Esophagus squamous epithelium (tissue), 5 donors: ENCODE data around the gene SDS. TPM values are rescaled to one million over a fixed set of nuclear protein-coding genes. Genes with fewer than 3 reads are reported as not detected.

Experiments
- DNase-seq: peaks from one replicate; lab custom pipeline; 2025; lab: John Stamatoyannopoulos, UW
- H3K27ac ChIP-seq, 4 donors: fragments of 200-600 bp; sonication (generic); one replicate each; pipeline ENCODE4 v1.5.1; 2016 to 2019; ENCODE audit warnings: mild to moderate bottlenecking in 1 of 4
- H3K27me3 ChIP-seq, 4 donors: fragments of 200-600 bp; sonication (generic); 1 replicate in 3 of 4; 2 replicates in 1 of 4; pipeline versions ENCODE4 v1.5.1 to v1.6.0; 2017 to 2021; ENCODE audit warnings: antibody characterized with exemption in 1 of 4
- H3K36me3 ChIP-seq, 3 donors: fragments of 200-600 bp; sonication (generic); one replicate each; pipeline ENCODE4 v1.5.1; 2016 to 2019
- H3K4me1 ChIP-seq, 3 donors: fragments of 200-600 bp; sonication (generic); one replicate each; pipeline ENCODE4 v1.5.1; 2017 to 2019
- H3K4me3 ChIP-seq, 4 donors: fragments of 200-600 bp; sonication (generic); 1 replicate in 3 of 4; 2 replicates in 1 of 4; pipeline ENCODE4 v1.5.1; 2016 to 2019; ENCODE audit warnings: mild to moderate bottlenecking in 2 of 4, moderate library complexity in 1 of 4
- H3K9me3 ChIP-seq, 3 donors: fragments of 200-600 bp; sonication (generic); one replicate each; pipeline ENCODE4 v1.5.1; 2016 to 2019
- CTCF ChIP-seq, 6 experiments: fragments of 450-650 bp in 4 of 6; fragments of 200-600 bp in 2 of 6; sonication (generic) in 2 of 6; IDR thresholded peaks; one replicate each; pipeline ENCODE4 v1.5.1; 2016 to 2019; ENCODE audit warnings: antibody characterized with exemption in 6 of 6, mild to moderate bottlenecking in 4 of 6, moderate library complexity in 4 of 6
- POLR2A ChIP-seq, 4 donors: fragments of 450-650 bp; IDR thresholded peaks; one replicate each; pipeline ENCODE4 v1.6.1; 2017; ENCODE audit warnings: antibody characterized with exemption in 4 of 4, mild to moderate bottlenecking in 4 of 4, moderate library complexity in 3 of 4
- WGBS, 2 donors: methylation state at CpG; one replicate each; pipeline ENCODE4 v1.1.5; 2018; 5-methylcytosine and 5-hydroxymethylcytosine counted together
- intact Hi-C: fragments of 100-400 bp; cut with DNase I; formaldehyde crosslinking; loops from one replicate; pipeline ENCODE4 v1.15.0; 2022
- total RNA-seq, 4 donors: library from RNA; depleted of rRNA; stranded (reverse); fragments of >200 nt; gene quantifications; one replicate each; pipeline ENCODE4 v1.1.0, GENCODE V29; 2016
- donor health status: DM: yes; HTN: yes; CAD: no.

The SDS gene
- total RNA-seq, 4 donors from 2014 or later, result 0.76 TPM; not detected in 3

DNA sequence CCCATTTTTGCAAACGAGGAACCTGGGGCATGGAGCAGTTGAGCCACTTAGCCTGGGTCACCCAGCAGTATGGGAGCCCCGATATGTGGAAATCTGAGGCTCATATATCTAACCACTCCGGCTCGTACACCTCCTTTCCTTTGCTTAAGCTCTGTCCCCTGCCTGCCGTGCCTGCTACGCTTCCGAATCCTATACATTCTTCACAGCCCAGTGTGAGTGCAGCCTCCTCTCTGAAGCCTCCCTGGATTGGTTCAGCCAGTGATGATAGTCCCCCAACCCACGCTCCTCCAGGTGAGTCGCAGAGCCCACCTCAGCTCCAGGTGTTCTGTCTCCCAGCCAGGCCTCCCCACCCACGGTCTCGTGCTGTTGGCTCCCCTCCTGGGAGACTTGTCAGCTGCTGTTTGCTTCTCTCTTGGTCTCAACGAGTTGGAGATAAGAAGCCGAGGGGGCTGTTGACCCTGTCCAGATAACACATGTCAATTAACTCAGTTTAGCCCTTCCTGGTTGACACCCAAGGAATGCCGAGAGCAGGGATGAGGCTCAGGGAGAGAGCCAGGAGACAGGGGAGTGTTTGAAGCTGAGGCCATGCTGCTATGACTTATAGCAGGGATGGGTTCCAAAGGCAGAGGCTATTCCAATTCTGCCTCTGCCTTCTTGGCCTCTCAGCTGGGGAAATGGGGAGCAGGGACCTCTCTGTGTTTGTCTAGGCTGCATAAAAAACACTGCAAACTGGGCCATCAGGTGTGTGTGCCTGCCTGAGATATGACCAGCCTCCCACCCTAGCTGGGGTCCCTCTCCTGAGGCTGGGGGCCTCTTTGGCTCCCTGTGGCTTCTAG is 37.5 kb upstream of the SDS start:
- WGBS, 2 donors, result 41 to 43% methylated on average over 9 to 10 of the region's 14 CpGs
- Histone ChIP-seq H3K36me3 (no peaks in the 10 kb centered on the region), H3K27ac (no peak overlapping the region), H3K4me3 (no peak overlapping the region), H3K4me1 (no peaks in the 10 kb centered on the region), H3K27me3 (peaks cover 0 to 73% (median 0%) of the 10 kb centered on the region in 4 donors), H3K9me3 (no peaks in the 10 kb centered on the region)
- no peak for DNase-seq
- intact Hi-C loops, result no loop called here
- TF ChIP-seq CTCF (IDR thresholded peaks at IDR 0.05) (no peak), POLR2A (IDR thresholded peaks at IDR 0.05) (no peak)

DNA sequence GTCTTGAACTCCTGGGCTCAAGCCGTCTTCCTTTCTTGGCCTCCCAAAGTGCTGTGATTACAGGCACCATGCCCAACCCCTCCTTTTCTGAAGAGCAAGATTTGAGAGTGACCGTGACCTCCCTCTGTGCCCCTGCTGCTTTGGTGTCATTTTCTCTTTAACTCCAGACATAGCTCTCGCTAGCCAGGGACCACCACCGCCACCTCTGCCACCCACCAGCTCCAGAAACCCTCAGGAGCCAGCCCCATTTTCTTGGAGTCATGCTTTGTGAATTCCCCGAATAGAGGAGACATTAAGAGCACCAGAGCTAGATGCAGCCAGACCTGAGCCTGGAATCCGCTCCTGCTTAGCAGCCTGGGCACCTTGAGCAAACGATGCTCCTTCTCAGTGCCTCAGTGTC is 36.6 kb upstream of the SDS start:
- intact Hi-C loops, result no loop called here
- Histone ChIP-seq H3K36me3 (no peaks in the 10 kb centered on the region), H3K27me3 (peaks cover 0 to 65% (median 0%) of the 10 kb centered on the region in 4 donors), H3K27ac (no peak overlapping the region), H3K4me1 (no peaks in the 10 kb centered on the region), H3K9me3 (no peaks in the 10 kb centered on the region), H3K4me3 (no peak overlapping the region)
- DNase-seq, result no peak
- no peak for TF ChIP-seq CTCF (IDR thresholded peaks at IDR 0.05)
- no peak for TF ChIP-seq POLR2A (IDR thresholded peaks at IDR 0.05)
- 63 to 66% methylated on average over 4 to 7 of the region's 7 CpGs for WGBS, 2 donors

GRCh38 chr12:113439606-113440030 is 35.9 kb upstream of the SDS start:
- no peak overlapping the region for H3K4me3 ChIP-seq
- DNase-seq, result no peak
- 28 to 35% methylated on average over 7 to 8 of the region's 8 CpGs for WGBS, 2 donors
- intact Hi-C loops, result no loop called here
- no peaks in the 10 kb centered on the region for H3K4me1 ChIP-seq
- H3K36me3 ChIP-seq, result no peaks in the 10 kb centered on the region
- H3K27ac ChIP-seq, result no peak overlapping the region
- TF ChIP-seq CTCF (IDR thresholded peaks at IDR 0.05) (peak in 4 of 6 experiments; percentile 13 to 53 (median 30)), POLR2A (IDR thresholded peaks at IDR 0.05) (no peak)
- no peaks in the 10 kb centered on the region for H3K9me3 ChIP-seq
- H3K27me3 ChIP-seq, result peaks cover 0 to 58% (median 0%) of the 10 kb centered on the region in 4 donors

- H3K4me3 ChIP-seq, result no peak overlapping the region
- H3K27ac ChIP-seq, result no peak overlapping the region
- no peaks in the 10 kb centered on the region for H3K36me3 ChIP-seq
- H3K27me3 ChIP-seq, result peaks cover 0 to 58% (median 0%) of the 10 kb centered on the region in 4 donors
- WGBS, 2 donors, result 28 to 37% methylated on average over 3 to 4 of the region's 4 CpGs
- no peak for DNase-seq
- intact Hi-C loops, result no loop called here
- H3K9me3 ChIP-seq, result no peaks in the 10 kb centered on the region
- no peak for TF ChIP-seq CTCF (IDR thresholded peaks at IDR 0.05)
- no peak for TF ChIP-seq POLR2A (IDR thresholded peaks at IDR 0.05)
- H3K4me1 ChIP-seq, result no peaks in the 10 kb centered on the region
Measured at GRCh38 chr12:113439301-113439597, 35.6 kb upstream of the SDS start.

- Histone ChIP-seq H3K36me3 (no peaks in the 10 kb centered on the region), H3K4me3 (no peak overlapping the region), H3K27ac (no peak overlapping the region), H3K27me3 (peaks cover 0 to 58% (median 0%) of the 10 kb centered on the region in 4 donors), H3K4me1 (no peaks in the 10 kb centered on the region), H3K9me3 (no peaks in the 10 kb centered on the region)
- no peak for DNase-seq
- intact Hi-C loops, result no loop called here
- TF ChIP-seq CTCF (IDR thresholded peaks at IDR 0.05) (no peak), POLR2A (IDR thresholded peaks at IDR 0.05) (no peak)
- 63 to 72% methylated on average over 4 of the region's 4 CpGs for WGBS, 2 donors
Measured at GRCh38 chr12:113438523-113439300, 35.0 kb upstream of the SDS start.
